ENCODE data around the gene TMEM132D.
"Not testable (repeated sequence)": the region's sequence is repeated elsewhere in the genome, so short reads cannot be mapped to it uniquely, and the experiment has no call there.

The TMEM132D gene

GRCh38 chr12:129900306-129900705, 3.5 kb downstream of the TMEM132D start:
- TF ChIP-seq EZH2phosphoT487 (conservative IDR thresholded peaks at IDR 0.05; ENCODE audit: low read length) = no peak
- TF ChIP-seq, protein P1, sequence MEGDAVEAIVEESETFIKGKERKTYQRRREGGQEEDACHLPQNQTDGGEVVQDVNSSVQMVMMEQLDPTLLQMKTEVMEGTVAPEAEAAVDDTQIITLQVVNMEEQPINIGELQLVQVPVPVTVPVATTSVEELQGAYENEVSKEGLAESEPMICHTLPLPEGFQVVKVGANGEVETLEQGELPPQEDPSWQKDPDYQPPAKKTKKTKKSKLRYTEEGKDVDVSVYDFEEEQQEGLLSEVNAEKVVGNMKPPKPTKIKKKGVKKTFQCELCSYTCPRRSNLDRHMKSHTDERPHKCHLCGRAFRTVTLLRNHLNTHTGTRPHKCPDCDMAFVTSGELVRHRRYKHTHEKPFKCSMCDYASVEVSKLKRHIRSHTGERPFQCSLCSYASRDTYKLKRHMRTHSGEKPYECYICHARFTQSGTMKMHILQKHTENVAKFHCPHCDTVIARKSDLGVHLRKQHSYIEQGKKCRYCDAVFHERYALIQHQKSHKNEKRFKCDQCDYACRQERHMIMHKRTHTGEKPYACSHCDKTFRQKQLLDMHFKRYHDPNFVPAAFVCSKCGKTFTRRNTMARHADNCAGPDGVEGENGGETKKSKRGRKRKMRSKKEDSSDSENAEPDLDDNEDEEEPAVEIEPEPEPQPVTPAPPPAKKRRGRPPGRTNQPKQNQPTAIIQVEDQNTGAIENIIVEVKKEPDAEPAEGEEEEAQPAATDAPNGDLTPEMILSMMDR (IDR thresholded peaks at IDR 0.05; ENCODE audit: insufficient read depth, low read length, poor library complexity, severe bottlenecking) = no peak
- Histone ChIP-seq H2AFZ (ENCODE audit: low read depth, low read length, severe bottlenecking) (no peak overlapping the region), H3K4me3 (ENCODE audit: insufficient read depth, low read length, poor library complexity, severe bottlenecking) (no peak overlapping the region), H3K36me3 (ENCODE audit: low read length) (no peaks in the 10 kb centered on the region), H3K79me2 (ENCODE audit: insufficient read depth, low read length) (no peaks in the 10 kb centered on the region), H3K4me2 (ENCODE audit: low read depth, low read length, poor library complexity, severe bottlenecking) (no peak overlapping the region), H3K27me3 (ENCODE audit: low read length) (no peaks in the 10 kb centered on the region), H3K9me3 (ENCODE audit: insufficient read depth, low read length) (no peaks in the 10 kb centered on the region), H3K9me2 (replicated peaks; ENCODE audit: insufficient read depth, low read length) (no peaks in the 10 kb centered on the region), H3K27ac (ENCODE audit: low read depth, low read length) (no peak overlapping the region), H3F3A (ENCODE audit: insufficient read depth) (no peaks in the 10 kb centered on the region), H3K9ac (ENCODE audit: low read length) (no peak overlapping the region), H4K20me1 (ENCODE audit: low read depth, low read length) (no peaks in the 10 kb centered on the region)

- H3K9ac ChIP-seq (ENCODE audit: low read length); H3K27ac ChIP-seq (ENCODE audit: low read depth, low read length); H3K9me3 ChIP-seq (ENCODE audit: insufficient read depth, low read length); H2AFZ ChIP-seq (ENCODE audit: low read depth, low read length, severe bottlenecking); H3K9me2 ChIP-seq (replicated peaks; ENCODE audit: insufficient read depth, low read length); H3K27me3 ChIP-seq (ENCODE audit: low read length); H3K36me3 ChIP-seq (ENCODE audit: low read length); H3K79me2 ChIP-seq (ENCODE audit: insufficient read depth, low read length); H3F3A ChIP-seq (ENCODE audit: insufficient read depth); H3K4me2 ChIP-seq (ENCODE audit: low read depth, low read length, poor library complexity, severe bottlenecking); H3K4me3 ChIP-seq (ENCODE audit: insufficient read depth, low read length, poor library complexity, severe bottlenecking); H4K20me1 ChIP-seq (ENCODE audit: low read depth, low read length): not testable (repeated sequence)
Measured at GRCh38 chr12:129899045-129899444, 4.8 kb downstream of the TMEM132D start.

- H3K36me3 ChIP-seq (ENCODE audit: low read length) = no peaks in the 10 kb centered on the region
- H2AFZ ChIP-seq (ENCODE audit: low read depth, low read length, severe bottlenecking) = no peak overlapping the region
Measured at GRCh38 chr12:129893691-129894090, 10.1 kb downstream of the TMEM132D start.

DNA sequence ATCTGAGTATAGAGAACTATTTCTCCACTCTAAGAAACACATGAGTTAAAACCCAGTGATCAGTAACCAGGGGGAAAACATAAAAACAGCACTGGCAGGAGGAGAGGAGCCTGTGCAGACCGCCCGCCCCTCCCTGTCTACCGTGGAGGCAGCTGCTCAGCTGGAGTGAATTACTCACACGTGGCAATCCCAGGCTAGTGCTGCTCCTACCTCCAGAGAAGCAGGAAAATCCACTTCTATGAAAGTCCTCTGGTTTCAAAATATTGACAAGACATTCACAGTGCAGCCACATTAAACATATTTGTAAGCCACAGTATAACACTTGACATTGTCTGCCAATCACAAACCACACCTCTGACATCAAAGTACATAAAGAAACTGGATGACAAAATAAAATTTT, 16.7 kb downstream of the TMEM132D start:
- Histone ChIP-seq H3K27me3 (ENCODE audit: low read length) (no peaks in the 10 kb centered on the region), H3K27ac (ENCODE audit: low read depth, low read length) (no peak overlapping the region), H3K36me3 (ENCODE audit: low read length) (no peaks in the 10 kb centered on the region), H3K9me3 (ENCODE audit: insufficient read depth, low read length) (no peaks in the 10 kb centered on the region), H4K20me1 (ENCODE audit: low read depth, low read length) (no peaks in the 10 kb centered on the region), H3K4me3 (ENCODE audit: insufficient read depth, low read length, poor library complexity, severe bottlenecking) (no peak overlapping the region), H3K4me2 (ENCODE audit: low read depth, low read length, poor library complexity, severe bottlenecking) (no peak overlapping the region), H2AFZ (ENCODE audit: low read depth, low read length, severe bottlenecking) (no peak overlapping the region), H3F3A (ENCODE audit: insufficient read depth) (no peaks in the 10 kb centered on the region), H3K9me2 (replicated peaks; ENCODE audit: insufficient read depth, low read length) (no peaks in the 10 kb centered on the region; the same call in 1 of the 2 replicates), H3K9ac (ENCODE audit: low read length) (no peak overlapping the region), H3K79me2 (ENCODE audit: insufficient read depth, low read length) (no peaks in the 10 kb centered on the region)
- TF ChIP-seq, protein P1 (IDR thresholded peaks at IDR 0.05; ENCODE audit: insufficient read depth, low read length, poor library complexity, severe bottlenecking) = no peak
- TF ChIP-seq EZH2phosphoT487 (conservative IDR thresholded peaks at IDR 0.05; ENCODE audit: low read length) = no peak

More at GRCh38 chr12:129893691-129894090, 10.1 kb downstream of the TMEM132D start:
- no peak overlapping the region for H3K27ac ChIP-seq (ENCODE audit: low read depth, low read length)
- H3K9ac ChIP-seq (ENCODE audit: low read length) = no peak overlapping the region
- H3K9me2 ChIP-seq (replicated peaks; ENCODE audit: insufficient read depth, low read length) = no peaks in the 10 kb centered on the region
- TF ChIP-seq EZH2phosphoT487 (conservative IDR thresholded peaks at IDR 0.05; ENCODE audit: low read length) = no peak
- TF ChIP-seq, protein P1 (IDR thresholded peaks at IDR 0.05; ENCODE audit: insufficient read depth, low read length, poor library complexity, severe bottlenecking) = no peak
- no peaks in the 10 kb centered on the region for H3K79me2 ChIP-seq (ENCODE audit: insufficient read depth, low read length)
- no peak overlapping the region for H3K4me2 ChIP-seq (ENCODE audit: low read depth, low read length, poor library complexity, severe bottlenecking)
- H3K4me3 ChIP-seq (ENCODE audit: insufficient read depth, low read length, poor library complexity, severe bottlenecking) = no peak overlapping the region
- H3K9me3 ChIP-seq (ENCODE audit: insufficient read depth, low read length) = no peaks in the 10 kb centered on the region
- no peaks in the 10 kb centered on the region for H4K20me1 ChIP-seq (ENCODE audit: low read depth, low read length)
- H3K27me3 ChIP-seq (ENCODE audit: low read length) = no peaks in the 10 kb centered on the region
- no peaks in the 10 kb centered on the region for H3F3A ChIP-seq (ENCODE audit: insufficient read depth)

All from SU-DHL-6 (cell line).